Medulla oblongata (tissue), 1 donor: ENCODE results near the gene LINGO1.

ENCODE experiments used
- DNase-seq: peaks from one replicate; pipeline ENCODE4 v3.0.0-alpha.2; 2015; ENCODE audit errors: extremely low spot score

LINGO1 gene, protein sequence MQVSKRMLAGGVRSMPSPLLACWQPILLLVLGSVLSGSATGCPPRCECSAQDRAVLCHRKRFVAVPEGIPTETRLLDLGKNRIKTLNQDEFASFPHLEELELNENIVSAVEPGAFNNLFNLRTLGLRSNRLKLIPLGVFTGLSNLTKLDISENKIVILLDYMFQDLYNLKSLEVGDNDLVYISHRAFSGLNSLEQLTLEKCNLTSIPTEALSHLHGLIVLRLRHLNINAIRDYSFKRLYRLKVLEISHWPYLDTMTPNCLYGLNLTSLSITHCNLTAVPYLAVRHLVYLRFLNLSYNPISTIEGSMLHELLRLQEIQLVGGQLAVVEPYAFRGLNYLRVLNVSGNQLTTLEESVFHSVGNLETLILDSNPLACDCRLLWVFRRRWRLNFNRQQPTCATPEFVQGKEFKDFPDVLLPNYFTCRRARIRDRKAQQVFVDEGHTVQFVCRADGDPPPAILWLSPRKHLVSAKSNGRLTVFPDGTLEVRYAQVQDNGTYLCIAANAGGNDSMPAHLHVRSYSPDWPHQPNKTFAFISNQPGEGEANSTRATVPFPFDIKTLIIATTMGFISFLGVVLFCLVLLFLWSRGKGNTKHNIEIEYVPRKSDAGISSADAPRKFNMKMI

DNA sequence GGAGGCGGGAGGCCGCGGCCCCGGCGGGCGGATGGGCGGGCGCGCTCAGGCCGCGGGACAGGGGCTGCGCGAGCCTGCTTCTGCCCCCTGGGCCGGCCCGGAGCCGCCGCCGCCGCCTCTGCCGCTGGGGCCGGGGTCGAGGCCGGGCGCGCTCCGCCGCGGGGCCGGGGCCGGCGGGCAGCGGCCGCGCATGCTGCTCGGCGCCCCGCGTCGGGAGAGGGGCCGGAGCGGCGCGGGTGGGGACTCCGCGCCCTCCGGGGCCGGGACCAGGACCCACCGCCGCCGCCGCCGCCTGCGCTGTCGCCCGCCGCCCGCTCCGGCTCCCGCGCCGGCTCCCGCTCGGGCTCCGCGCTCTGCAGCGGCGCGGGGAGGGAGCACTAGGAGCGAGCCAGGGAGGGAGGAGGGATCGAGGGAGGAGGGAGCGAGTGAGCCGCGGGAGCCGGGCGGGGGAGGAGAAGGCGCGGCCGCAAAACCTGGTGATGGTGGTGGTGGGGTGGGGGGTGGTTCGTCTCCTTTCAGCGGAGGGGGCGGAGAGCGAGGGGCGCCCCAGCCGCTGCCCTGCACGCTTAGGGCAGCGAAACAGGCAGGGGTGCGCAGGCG, at the start of gene LINGO1:
Gene LINGO1, minus strand, starts transcription at position 379 of the 600 bp plus-strand sequence. CDS start 597 bp downstream, outside the sequence.
- peak; percentile 59 for DNase-seq

DNA sequence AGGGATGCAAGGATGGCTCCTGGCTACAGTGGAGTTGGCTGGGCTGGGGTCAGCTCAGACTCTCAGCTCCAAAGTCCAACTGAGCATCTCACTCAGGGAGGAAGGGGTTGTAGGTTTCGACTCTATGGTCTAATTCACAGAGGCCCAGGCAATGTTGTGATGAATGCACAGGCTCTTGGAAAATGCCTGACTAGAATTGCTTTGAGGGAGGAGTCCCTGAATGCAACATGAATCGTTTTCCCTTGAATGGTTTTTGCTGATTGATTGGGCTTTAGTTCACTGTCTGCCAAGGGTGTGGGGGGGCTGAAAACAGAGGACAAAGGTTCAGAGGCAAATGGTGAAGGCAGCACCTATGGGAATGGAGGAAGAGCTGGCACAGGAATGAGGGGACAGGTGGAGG, 48.6 kb upstream of the LINGO1 start:
- no peak for DNase-seq

DNA sequence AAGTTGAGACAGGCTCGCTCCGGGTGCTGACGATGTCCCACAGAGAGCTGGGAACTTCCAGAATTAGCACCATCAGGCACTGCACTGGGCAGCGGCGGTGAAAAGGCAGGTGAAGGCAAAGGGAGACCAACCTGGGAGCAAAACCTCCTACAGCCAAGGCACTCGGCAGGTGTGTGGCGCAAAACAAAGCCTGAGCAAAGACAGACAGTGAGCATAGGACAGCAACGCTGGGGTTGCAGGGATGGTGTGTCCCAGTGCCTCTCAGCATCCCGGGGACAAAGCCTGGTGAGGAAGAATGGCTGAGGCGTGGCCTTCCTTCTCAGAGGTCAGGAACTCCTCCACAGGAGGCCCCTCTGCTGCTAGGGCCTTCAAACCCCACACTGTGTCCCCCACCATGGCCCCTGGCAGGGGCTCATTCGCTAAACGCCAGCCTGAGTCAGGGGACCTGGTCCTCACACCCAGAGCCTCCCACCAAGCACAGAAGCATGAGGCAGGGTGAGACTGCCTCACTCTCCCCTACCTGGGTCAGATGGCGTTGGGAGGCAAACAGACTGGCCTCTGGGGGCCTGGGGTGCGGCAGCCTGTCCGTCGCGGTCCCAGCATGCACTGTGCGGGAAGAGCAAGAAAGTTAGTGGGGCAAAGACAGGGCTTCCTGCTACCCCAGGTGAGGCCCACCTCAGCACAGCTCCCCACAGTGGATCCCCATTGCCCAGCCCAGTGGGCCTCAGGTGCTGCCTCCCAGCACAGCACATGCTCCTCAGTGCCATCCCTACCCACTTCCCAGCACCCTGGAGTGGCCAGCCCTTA, 44.1 kb upstream of the LINGO1 start:
- DNase-seq, result no peak

DNA sequence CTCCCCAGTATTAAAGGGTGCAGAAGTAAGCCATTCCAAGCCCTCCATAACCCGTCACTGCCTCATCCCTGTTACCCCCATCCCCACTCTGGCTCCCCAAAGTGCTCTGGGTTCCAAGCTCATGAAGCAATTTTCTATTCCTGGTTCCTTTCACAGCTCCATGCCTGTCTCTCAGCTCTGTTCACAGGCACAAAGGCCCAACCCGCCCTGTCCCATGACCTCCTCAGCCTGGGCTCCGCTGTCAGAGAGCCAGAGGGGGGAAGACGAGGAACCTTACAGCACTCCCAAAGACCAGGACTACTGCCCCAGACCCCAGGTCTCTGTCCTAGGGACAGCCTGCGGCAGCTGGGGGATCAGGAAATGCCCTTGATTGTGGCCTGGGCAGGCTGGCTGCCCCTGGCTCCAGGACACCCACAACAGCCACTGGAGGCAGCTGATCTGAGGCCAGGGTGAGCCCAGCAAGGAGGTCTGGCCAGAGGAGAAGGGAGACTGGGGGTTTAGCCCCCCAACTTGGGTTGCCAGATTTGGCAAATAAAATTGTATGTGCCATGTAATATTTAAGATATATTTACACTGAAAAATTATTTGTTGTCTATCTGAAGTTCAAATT, 43.2 kb upstream of the LINGO1 start:
- DNase-seq, result no peak

DNA sequence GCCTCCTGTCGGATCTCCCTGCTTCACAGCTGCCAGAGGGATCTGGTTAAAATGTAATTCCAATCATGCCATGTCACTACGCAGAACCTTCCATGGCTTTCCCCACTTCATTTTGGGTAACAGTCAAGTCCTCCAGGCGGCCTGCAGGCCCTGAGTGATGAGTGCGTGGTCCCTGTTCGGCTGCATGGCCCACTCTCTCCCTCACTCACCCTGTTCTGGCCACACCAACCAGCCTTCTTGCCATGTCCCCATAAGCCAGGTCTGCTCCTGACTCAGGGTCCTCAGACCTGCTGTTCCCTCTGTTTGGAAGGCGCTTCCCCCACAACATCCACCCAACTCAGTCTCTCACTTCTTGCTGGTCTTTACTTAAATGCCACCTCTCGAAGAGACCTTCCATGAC, 41.6 kb upstream of the LINGO1 start:
- no peak for DNase-seq

DNA sequence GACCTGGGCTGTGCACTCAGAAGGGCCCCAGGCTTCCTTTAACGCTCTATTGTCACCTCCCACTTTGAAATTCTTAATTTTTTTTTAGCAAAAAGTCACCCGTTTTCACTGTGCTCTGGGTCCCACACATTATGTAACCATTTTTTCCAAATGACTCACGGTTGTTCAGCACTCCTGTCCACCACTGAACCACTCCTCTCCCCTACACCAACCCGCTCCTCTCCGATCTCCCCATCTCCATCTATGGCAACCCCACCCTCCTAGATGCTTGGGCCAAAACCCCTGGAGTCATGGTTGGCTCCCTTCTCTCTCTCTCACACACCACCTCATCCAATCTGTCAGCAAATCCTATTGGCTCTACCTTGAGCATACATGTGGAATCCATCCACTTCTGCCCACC, 41.2 kb upstream of the LINGO1 start:
- no peak for DNase-seq

DNA sequence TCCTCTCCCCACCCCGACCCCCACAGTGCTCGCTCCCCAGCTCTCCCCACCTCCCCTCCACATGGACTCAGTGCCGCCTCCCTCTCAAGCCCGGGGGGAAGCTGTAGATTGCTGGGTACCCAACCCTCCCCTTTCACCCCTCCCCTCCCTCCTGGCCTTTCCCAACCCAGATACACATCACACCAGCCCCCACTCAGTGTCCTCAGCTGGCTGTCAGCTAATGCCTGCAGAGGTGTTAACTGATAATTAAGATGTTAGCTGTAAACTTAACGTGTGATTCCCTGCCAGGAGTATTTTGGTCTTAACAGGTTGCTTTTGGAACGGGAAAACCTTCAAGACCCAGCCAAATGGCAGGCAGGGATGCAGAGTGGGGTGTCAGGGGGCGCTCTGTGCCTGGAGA, 39.4 kb upstream of the LINGO1 start:
- DNase-seq, result no peak

DNA sequence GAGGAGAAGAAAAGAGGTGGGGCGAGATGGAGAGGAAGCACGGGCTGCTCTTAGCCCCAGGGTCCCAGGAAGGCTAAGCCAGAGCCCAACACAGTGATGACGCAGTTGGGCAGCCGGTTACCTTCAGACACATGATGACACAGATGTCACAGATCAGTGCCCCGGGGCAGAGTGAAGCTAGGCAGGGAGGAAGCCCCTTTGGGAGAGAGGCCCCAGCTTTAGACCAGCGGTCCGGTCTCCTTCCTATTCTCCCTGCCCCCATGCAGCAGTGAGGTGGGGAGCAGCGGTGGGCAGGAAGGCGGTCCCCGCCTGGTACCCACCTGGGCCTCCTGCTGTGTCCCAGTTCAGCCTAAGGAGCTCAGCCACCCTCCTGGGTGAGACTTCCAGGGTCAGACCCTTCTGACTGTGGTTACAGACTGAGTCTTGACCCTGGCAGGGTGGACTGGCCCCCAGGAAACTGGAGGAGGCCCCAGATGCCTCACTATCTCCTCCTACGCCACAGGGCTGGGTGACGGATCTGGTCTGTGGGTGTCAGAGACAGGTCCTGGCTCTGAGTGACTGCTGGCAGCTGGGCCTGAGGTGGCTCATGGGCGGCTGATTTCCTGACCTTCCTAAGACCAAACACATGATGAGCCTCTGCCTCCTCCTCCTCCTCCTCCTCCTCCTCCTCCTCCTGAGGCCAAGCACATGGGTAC, 38.8 kb upstream of the LINGO1 start:
- DNase-seq, result no peak

DNA sequence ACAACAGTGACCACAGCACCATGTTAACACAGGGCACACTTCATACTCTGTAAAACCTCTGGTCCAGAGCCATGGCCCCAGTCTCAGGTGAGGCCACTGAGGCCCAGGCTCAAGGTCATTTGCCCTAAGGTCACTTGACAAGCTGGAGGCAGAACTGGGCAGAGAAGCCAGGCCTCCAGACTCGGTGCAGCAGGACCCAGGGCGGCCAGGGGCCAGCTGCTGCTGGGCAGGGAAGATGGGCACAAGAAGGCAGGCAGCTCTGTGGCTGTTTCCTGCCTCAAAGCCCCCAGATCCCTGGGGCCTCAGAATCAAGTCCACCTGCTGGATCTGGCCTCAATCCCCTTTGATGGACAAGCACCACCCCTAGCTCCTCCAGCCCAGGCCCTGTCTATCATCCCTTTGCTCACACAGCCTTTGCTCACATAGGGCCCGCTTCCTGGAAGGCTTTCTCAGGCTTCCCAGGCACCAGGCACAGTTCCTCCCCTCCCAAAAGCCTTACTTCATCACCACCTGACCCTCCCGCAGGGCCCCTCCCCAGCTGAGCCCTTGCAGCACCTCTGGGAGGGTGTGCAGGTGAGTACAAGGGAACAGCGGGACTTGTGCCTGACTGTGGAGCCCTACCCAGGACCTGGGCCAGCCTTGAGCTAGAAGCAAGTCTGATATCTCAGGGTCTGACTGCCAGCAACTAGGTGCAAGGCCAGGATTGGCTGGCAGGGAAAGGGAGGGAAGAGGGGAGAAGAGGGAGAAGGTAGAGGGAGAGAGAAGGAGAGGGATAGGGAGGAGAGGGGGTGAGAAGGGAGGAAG, 38.0 kb upstream of the LINGO1 start:
- no peak for DNase-seq

DNA sequence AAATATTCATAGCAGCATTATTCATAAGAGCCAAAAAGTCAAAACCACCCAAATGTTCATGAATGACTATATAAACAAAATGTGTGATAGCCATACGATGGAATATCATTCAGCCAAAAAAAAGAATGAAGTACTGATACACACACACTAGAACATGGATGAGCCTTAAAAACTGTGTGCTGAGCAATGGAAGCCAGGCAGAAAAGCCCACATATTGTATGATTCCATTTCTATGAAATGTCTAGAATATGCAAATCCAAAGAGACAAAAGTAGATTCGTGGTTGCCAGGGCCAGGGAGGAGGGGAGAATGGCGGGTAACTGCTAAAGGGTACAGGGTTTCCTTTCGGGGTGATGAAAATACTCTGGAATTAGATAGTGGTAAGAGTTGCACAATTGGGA, 37.2 kb upstream of the LINGO1 start:
- no peak for DNase-seq

DNA sequence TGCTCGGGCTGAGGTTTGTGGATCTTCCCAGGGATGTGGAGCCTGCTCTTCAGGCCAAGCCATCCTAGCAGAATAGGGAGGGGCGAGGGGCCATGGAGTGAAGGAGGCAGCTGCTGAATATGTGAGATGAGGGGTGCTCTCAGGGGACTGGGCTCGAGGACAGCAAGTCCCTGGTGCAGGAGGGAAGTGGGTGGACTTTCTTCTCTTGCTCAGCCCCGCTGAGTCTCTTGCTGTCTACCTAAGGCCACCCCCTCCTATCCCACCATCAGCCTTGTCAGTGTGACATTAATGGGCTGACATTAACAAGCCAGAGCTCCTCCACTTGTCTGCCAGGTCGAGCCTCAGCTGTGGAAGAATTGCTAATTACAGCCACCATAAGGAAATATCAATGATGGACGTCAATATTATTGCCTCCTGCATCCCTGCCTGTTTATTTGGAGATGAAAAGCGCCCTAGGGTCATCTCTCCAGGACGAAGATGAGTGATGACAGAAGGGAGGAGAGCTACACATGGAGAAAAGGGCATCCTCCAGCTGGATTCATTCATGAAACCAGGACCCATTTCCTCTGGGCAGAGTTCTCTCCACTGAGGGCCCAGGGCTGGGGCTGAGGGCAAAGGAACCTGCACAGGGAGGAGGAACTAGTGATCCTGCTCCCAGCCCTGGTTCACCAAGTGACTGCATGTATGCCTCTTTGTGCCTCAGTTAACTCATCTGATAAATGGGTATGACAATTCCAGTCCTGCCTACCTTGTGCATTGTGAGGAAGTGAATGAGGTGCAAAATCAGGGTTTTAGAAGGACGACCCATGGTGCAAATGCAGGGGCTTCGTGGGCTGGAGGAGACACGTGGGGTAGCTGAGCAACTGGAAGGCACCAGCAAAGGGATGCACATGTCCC, 34.9 kb upstream of the LINGO1 start:
- no peak for DNase-seq

DNA sequence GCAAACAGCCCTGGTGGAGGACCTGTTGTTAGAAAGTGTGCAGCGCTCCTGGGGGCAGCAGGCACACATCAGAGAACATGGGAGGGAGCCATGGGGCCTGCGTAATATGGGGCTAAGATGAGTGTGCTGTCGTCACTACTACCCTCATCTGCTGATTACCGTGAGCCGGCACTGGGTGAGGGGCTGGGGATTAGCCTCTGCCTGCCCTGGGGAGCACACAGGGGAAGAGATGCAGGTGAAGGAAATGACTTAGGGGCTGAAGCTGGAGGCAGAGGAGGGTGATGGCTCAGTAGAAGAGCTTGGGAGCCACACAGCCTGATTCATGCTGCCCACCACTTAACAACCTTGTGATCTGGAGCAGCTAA, 33.6 kb upstream of the LINGO1 start:
- no peak for DNase-seq

DNA sequence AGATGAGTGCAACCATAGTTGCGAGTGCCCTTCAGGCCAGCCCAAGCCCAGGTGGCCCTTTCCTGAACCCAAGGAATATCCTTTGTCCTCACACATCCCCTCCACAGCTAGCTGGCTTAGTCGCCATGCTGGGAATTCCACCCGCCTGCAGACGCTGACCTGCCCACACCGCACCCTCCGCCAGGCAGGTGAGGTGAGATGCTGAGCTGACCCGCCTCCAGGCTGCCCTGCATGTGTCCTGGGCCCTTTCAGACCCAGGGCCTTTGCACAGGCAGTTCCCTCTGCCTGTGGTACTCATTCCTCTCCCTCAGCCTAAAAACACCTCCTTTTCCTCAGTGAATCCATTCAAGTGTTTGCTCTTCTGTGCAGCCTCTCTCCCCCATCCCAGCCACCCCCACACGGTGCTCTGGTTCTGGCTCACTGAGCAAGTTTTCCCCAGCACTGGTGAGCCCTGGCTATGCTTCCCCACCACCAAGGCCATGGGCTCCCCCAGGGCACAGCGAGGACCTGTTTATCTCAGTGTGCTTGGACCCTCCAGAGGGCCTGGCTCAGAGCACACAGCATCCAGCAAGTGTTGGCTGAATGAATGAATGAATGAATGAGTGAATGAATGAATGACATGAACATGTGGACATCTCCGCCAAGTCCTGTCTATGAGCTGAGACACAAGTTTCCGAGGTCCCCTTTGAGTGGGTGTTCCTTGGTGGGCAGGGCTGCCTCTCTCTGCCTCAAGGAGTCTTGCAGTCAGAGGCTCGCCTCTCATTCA, 33.0 kb upstream of the LINGO1 start:
- no peak for DNase-seq

DNA sequence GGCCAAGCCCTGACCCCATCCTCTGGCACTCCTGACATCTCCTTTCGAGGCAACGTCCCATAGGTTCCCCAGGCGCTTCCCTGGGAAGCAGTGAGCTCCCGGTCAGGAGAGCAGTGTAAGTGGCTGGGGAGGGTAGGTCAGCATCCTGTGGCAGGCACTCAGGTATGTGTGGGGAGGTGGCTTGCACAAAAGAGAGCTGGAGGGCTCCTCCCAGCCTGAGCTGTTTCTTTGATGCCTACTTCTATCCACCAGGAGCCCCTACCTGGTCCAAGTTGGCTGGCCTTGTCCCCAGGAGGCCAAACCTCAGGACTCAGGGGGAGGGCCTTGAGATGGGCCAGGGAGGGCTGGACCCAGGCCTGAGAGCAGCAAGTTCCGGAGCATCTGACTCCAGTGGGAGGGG, 31.7 kb upstream of the LINGO1 start:
- DNase-seq, result no peak

DNA sequence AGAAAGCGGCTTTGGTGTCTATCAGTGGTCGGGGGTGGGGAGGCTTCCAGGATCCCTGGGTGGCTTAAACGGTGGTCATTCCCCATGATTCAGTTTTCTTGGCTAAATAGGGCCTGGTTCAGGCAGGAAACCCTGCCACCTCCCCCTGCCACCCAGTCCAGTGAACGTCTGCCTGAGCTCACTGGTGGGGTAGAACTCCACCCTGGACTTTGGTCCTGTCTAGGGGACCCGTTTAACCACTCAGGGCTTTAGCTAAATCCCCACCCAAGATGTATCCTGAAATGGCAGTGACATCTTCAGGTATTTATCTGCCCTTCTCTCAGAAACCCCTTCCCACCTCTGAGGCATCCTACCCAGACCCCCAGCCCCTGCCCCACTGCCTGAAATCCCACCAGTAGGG, 30.5 kb upstream of the LINGO1 start:
- DNase-seq, result no peak

DNA sequence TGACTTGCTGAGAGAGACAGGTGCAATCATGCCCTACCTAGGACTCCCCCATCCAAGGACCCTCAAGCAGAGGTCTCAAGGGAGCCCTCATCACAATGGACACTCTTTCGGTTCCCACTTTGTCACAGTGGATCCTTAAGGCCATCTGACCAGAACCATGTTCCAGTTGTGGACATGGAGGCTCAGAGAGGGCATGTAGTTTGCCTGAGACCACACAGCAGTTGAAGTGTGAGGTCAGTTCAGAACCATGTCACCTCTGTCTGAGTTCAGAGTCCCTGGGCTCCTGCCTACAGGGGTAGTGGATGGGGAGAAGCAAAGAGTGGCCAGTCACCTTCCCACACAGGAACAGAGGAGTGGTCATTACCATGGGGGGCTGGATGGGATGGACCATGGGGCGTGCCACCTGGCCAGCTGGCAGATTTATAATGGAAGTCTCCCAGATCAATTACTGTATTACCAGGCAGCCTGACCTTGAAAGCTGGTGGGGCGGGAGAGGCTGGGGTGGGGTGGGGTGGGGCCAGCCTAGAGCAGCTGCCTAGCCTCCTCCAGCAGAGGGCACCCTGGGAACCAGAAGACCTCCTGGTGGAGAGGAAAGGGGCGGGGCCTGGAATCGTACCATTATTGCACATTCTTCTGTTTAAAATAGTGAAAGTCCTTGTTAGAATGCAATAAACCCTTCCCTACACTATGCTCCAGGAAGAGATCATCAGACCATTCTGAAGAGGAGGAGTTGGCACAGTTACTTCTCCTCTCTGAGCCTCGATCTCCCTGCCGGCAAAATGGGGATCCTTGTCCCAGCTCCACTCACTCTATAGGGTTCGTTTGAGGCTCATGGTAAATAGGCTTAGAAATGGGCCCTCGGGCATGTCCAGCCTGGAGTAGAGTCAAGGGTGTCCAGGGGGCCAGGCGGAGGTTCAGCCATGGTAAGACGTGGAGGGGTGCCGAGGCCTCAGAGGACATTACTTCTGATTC, 26.9 kb upstream of the LINGO1 start:
- peak; percentile 30 for DNase-seq

DNA sequence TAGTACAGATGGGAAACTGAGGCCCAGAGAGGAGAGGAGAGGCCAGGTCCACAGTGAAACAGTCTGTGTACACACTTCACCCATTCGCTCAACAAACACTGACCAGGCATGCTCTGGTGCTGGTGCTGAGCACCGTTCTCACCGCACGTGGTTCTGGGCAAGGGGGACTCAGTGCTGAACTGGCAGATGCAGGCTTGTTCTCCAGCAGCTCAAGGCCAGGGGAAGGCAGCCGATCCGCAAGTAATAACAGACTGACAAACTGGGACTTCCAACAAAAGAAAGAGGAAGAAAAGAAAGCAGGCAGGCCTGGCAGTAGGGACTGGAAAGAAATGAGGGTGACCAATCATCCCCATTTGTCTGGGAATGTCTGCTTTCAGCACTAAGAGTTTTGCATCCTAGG, 25.6 kb upstream of the LINGO1 start:
- no peak for DNase-seq
